Measurements from ENCODE around the gene RDH5.
A peak's percentile ranks its signal among the peaks of the same experiment; 100 is the strongest.

RDH5 gene

GRCh38 chr12:55704824-55705718 lies 15.1 kb upstream of the RDH5 start:
- TF ChIP-seq REST (IDR thresholded peaks at IDR 0.05; ENCODE audit: low read depth), result no peak
- no peak for TF ChIP-seq ZBTB7A (IDR thresholded peaks at IDR 0.05; ENCODE audit: low read depth)
- TF ChIP-seq TAF1 (IDR thresholded peaks at IDR 0.05; ENCODE audit: low read depth), result no peak
- no peak for TF ChIP-seq EGR1 (IDR thresholded peaks at IDR 0.05)
- no peak for TF ChIP-seq TEAD4 (IDR thresholded peaks at IDR 0.05)
- no peak for TF ChIP-seq EP300 (IDR thresholded peaks at IDR 0.05; ENCODE audit: borderline replicate concordance)
- TF ChIP-seq CEBPB (IDR thresholded peaks at IDR 0.05), result no peak
- no peak for TF ChIP-seq USF1 (IDR thresholded peaks at IDR 0.05)
- no peak for TF ChIP-seq FOXM1 (IDR thresholded peaks at IDR 0.05; ENCODE audit: borderline replicate concordance, low read depth)
- TF ChIP-seq TCF12 (IDR thresholded peaks at IDR 0.05; ENCODE audit: low read depth), result no peak
- no peak for TF ChIP-seq CREB1 (IDR thresholded peaks at IDR 0.05; ENCODE audit: low read depth)
- no peak for TF ChIP-seq MAX (IDR thresholded peaks at IDR 0.05)
- TF ChIP-seq NFIC (IDR thresholded peaks at IDR 0.05), result no peak
- TF ChIP-seq RAD21 (IDR thresholded peaks at IDR 0.05; ENCODE audit: low read depth), result no peak
- no peak for TF ChIP-seq YY1 (IDR thresholded peaks at IDR 0.05; ENCODE audit: low read depth)

GRCh38 chr12:55705782-55706402 lies 14.3 kb upstream of the RDH5 start:
- TF ChIP-seq CEBPB (IDR thresholded peaks at IDR 0.05), result no peak
- TF ChIP-seq RAD21 (IDR thresholded peaks at IDR 0.05; ENCODE audit: low read depth), result peak; percentile 32; the same call in 1 of the 2 replicates

- no peak for TF ChIP-seq YY1 (IDR thresholded peaks at IDR 0.05; ENCODE audit: low read depth)
- no peak for TF ChIP-seq EGR1 (IDR thresholded peaks at IDR 0.05)
- no peak for TF ChIP-seq CREB1 (IDR thresholded peaks at IDR 0.05; ENCODE audit: low read depth)
- no peak for TF ChIP-seq NFIC (IDR thresholded peaks at IDR 0.05)
- TF ChIP-seq USF1 (IDR thresholded peaks at IDR 0.05), result no peak
- TF ChIP-seq TAF1 (IDR thresholded peaks at IDR 0.05; ENCODE audit: low read depth), result no peak
- no peak for TF ChIP-seq FOXM1 (IDR thresholded peaks at IDR 0.05; ENCODE audit: borderline replicate concordance, low read depth)
- no peak for TF ChIP-seq REST (IDR thresholded peaks at IDR 0.05; ENCODE audit: low read depth)
- TF ChIP-seq RAD21 (IDR thresholded peaks at IDR 0.05; ENCODE audit: low read depth), result no peak
- TF ChIP-seq ZBTB7A (IDR thresholded peaks at IDR 0.05; ENCODE audit: low read depth), result no peak
- no peak for TF ChIP-seq TEAD4 (IDR thresholded peaks at IDR 0.05)
- no peak for TF ChIP-seq MAX (IDR thresholded peaks at IDR 0.05)
- no peak for TF ChIP-seq CEBPB (IDR thresholded peaks at IDR 0.05)
- no peak for TF ChIP-seq EP300 (IDR thresholded peaks at IDR 0.05; ENCODE audit: borderline replicate concordance)
- no peak for TF ChIP-seq TCF12 (IDR thresholded peaks at IDR 0.05; ENCODE audit: low read depth)
Measured at GRCh38 chr12:55706568-55707218, 13.5 kb upstream of the RDH5 start.

GRCh38 chr12:55707219-55707671 lies 12.9 kb upstream of the RDH5 start:
- TF ChIP-seq REST (IDR thresholded peaks at IDR 0.05; ENCODE audit: low read depth) (no peak), EGR1 (IDR thresholded peaks at IDR 0.05) (no peak), RAD21 (IDR thresholded peaks at IDR 0.05; ENCODE audit: low read depth) (no peak), CREB1 (IDR thresholded peaks at IDR 0.05; ENCODE audit: low read depth) (no peak), EP300 (IDR thresholded peaks at IDR 0.05; ENCODE audit: borderline replicate concordance) (no peak), TCF12 (IDR thresholded peaks at IDR 0.05; ENCODE audit: low read depth) (no peak), CEBPB (IDR thresholded peaks at IDR 0.05) (peak; percentile 70; the same call in 1 of the 2 replicates)

All from Ishikawa (cell line).